Lung (tissue), 12 donors: ENCODE results near the gene CAMKMT. TPM values are rescaled to one million over a fixed set of nuclear protein-coding genes. Genes with fewer than 3 reads are reported as not detected.

Experiments used
- ATAC-seq: fragments of 200-7000 bp; cut with Tn5 transposase; one replicate; pipeline ENCODE4 v1.9.1; 2020; ENCODE audit warnings: moderate number of reproducible peaks; ENCODE audit not compliant: insufficient read depth, low FRiP score
- DNase-seq, 3 donors: peaks; one replicate each; pipeline ENCODE4 v3.0.0-alpha.2; 2013 to 2017
- H3K27ac ChIP-seq, 2 donors: one replicate each; pipeline ENCODE4 v1.5.1; 2013; ENCODE audit warnings: mild to moderate bottlenecking in 2 of 2, moderate library complexity in 2 of 2, control low read depth in 1 of 2, inconsistent platforms in 1 of 2, low read depth in 1 of 2, low read length in 1 of 2
- H3K27me3 ChIP-seq, 3 donors: one replicate each; pipeline ENCODE4 v1.5.1; 2013; ENCODE audit warnings: low read length in 2 of 3; ENCODE audit not compliant: control insufficient read depth in 3 of 3, insufficient read depth in 3 of 3
- H3K36me3 ChIP-seq, 4 donors: one replicate each; pipeline ENCODE4 v1.5.1; 2013; ENCODE audit warnings: low read length in 4 of 4, mild to moderate bottlenecking in 1 of 4, moderate library complexity in 1 of 4; ENCODE audit not compliant: control insufficient read depth in 4 of 4, insufficient read depth in 4 of 4
- H3K4me1 ChIP-seq, 5 donors: one replicate each; pipeline ENCODE4 v1.5.1; 2013; ENCODE audit warnings: low read length in 5 of 5, mild to moderate bottlenecking in 2 of 5, moderate library complexity in 1 of 5; ENCODE audit not compliant: control insufficient read depth in 5 of 5, insufficient read depth in 5 of 5
- H3K4me3 ChIP-seq: one replicate; pipeline ENCODE4 v1.5.1; 2013; ENCODE audit warnings: mild to moderate bottlenecking, control low read depth, moderate library complexity
- H3K9ac ChIP-seq, 2 donors: one replicate each; pipeline ENCODE4 v1.5.1; 2013; ENCODE audit warnings: low read length in 2 of 2, control low read depth in 1 of 2; ENCODE audit not compliant: insufficient read depth in 1 of 2
- H3K9me3 ChIP-seq, 4 donors: one replicate each; pipeline ENCODE4 v1.5.1; 2013; ENCODE audit warnings: low read length in 3 of 4, mild to moderate bottlenecking in 1 of 4, moderate library complexity in 1 of 4; ENCODE audit not compliant: control insufficient read depth in 4 of 4, insufficient read depth in 3 of 4
- WGBS, 2 donors: extraction: QIAGEN DNeasy Blood & Tissue Kit; methylation state at CpG; one replicate each; pipeline ENCODE4 v1.1.7; 2013; 5-methylcytosine and 5-hydroxymethylcytosine counted together
- polyA plus RNA-seq, 2 donors: library from polyadenylated mRNA; stranded (reverse); fragments of 200-250 nt; gene quantifications; one replicate each; pipeline ENCODE4 v1.2.1, GENCODE V29; 2013
- total RNA-seq, 2 donors: library from RNA; depleted of rRNA in 1 of 2; stranded (reverse); fragments of >200 nt in 1 of 2; gene quantifications; one replicate each; pipeline ENCODE4 v1.2.1, GENCODE V29; 2014 to 2021
- TF ChIP-seq, protein P1 (sequence below): IDR thresholded peaks from 2 replicates; pipeline ENCODE4 v1.5.1; 2012; ENCODE audit warnings: mild to moderate bottlenecking; ENCODE audit errors: control extremely low read depth, extremely low read depth
- donor health status: control.
- donor health status: control.
- donor health status: Bipolar disorder and iron deficiency.
- donor health status: healthy.
- donor health status: DM: yes; HTN: yes; CAD: no.

Gene CAMKMT
- total and polyA plus RNA-seq, 4 donors, result 3.6 to 19.7 (median 8.4) TPM

DNA sequence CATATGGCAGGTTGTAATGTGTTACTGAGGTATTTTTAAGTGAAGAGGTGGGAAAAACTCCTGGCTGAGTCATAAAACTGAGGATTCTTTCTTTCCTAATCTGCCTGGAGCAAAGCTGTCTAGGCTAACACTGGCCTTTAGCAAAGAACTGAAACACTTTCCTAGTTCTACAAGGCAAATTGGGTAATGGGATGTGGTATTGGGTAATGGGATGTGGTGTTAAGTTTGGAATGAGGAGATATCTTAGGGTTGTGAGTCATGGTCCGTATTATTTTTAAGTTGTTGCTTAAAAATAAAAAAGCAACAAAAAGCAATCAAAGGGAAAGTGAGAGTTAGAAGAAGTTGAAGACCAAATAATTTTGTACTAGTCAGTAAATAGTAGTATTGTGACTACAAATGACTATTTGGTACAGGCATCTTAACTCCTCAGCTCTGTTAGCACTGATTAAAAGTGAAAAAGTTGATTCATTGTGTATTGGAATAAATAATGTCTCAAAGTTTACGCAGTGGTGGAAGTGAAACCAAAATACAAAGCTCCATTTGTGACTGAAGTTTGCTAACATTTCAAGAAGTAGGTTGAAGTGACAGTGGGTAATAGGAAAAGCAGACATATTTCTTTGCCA lies 216.8 kb downstream of the CAMKMT start:
- Histone ChIP-seq H3K9ac (peak overlapping the region in 1 of 2 donors; percentile 47), H3K4me1 (peaks cover 0 to 13% (median 0%) of the 10 kb centered on the region in 5 donors), H3K4me3 (no peak overlapping the region), H3K27ac (no peak overlapping the region), H3K36me3 (no peaks in the 10 kb centered on the region), H3K9me3 (no peaks in the 10 kb centered on the region), H3K27me3 (no peaks in the 10 kb centered on the region)
- WGBS, 2 donors, result 24 to 41% methylated on average over 2 of the region's 2 CpGs
- TF ChIP-seq, protein P1, sequence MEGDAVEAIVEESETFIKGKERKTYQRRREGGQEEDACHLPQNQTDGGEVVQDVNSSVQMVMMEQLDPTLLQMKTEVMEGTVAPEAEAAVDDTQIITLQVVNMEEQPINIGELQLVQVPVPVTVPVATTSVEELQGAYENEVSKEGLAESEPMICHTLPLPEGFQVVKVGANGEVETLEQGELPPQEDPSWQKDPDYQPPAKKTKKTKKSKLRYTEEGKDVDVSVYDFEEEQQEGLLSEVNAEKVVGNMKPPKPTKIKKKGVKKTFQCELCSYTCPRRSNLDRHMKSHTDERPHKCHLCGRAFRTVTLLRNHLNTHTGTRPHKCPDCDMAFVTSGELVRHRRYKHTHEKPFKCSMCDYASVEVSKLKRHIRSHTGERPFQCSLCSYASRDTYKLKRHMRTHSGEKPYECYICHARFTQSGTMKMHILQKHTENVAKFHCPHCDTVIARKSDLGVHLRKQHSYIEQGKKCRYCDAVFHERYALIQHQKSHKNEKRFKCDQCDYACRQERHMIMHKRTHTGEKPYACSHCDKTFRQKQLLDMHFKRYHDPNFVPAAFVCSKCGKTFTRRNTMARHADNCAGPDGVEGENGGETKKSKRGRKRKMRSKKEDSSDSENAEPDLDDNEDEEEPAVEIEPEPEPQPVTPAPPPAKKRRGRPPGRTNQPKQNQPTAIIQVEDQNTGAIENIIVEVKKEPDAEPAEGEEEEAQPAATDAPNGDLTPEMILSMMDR, result no peak
- ATAC-seq (no peak), DNase-seq (peak in 2 of 3 donors; percentile 36 to 72)

DNA sequence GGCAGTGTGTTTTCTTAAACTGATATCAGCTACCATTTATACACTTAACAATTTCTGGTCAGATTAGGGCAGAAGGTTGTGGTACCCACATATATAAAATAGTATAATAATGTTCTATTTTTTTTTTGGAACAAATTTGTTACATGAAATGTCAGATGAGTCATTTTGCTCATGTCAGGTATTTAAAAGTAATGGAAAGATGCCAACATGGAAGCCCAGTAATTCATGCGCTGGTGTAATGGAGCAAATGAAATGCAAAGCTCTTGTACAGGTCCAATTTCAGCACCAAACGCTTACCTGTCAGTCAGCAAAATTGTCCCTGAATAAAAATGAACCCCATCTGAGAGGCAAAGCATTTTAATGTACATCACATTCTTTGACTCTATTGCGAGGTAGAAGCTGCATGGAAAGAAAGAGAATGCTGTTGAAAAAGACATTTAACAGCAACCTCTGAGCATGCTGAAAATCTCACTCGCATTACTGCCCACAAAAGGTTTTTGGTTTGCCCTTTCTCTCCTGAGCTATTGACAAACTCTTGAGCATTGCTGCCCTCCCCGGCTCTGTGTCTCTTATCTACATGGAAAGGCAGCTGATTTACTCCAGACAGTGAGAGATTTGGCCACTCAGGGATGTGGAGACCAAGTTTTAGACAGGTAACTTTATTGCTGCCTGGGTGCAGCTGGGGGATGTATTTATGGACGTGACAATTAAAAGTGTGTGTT lies 217.5 kb downstream of the CAMKMT start:
- ATAC-seq (no peak), DNase-seq (no peak)
- no peaks in the 10 kb centered on the region for H3K27me3 ChIP-seq
- H3K4me1 ChIP-seq, result peaks cover 0 to 13% (median 0%) of the 10 kb centered on the region in 5 donors
- no peaks in the 10 kb centered on the region for H3K36me3 ChIP-seq
- H3K9me3 ChIP-seq, result no peaks in the 10 kb centered on the region
- H3K9ac ChIP-seq, result peak overlapping the region in 1 of 2 donors; percentile 47
- TF ChIP-seq, protein P1, result no peak
- H3K4me3 ChIP-seq, result no peak overlapping the region
- 80 to 85% methylated on average over 6 of the region's 6 CpGs for WGBS, 2 donors
- H3K27ac ChIP-seq, result no peak overlapping the region

DNA sequence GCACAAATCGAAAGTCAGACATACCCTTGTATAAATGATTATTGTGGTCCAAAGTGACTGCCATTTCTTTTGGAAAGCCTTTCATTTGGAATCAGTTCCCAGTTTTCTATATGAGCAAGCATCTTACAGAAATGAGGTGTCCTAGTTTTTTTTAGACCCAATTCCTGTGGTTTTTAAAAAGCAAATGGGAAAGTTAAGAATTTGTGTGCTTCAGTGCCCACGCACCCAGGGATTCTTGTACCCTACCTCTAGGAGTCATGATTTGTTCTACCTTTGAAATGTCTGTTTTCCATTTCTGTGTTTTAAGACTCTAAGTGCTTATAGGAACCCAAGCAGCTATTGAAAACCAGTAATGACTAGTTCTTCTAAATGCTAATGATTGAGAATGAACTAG lies 218.1 kb downstream of the CAMKMT start:
- TF ChIP-seq, protein P1, result no peak
- H3K4me3 ChIP-seq, result no peak overlapping the region
- peaks cover 0 to 13% (median 0%) of the 10 kb centered on the region in 5 donors for H3K4me1 ChIP-seq
- 92 to 93% methylated on average over 2 of the region's 2 CpGs for WGBS, 2 donors
- H3K27me3 ChIP-seq, result no peaks in the 10 kb centered on the region
- no peaks in the 10 kb centered on the region for H3K9me3 ChIP-seq
- H3K27ac ChIP-seq, result no peak overlapping the region
- no peak overlapping the region for H3K9ac ChIP-seq
- DNase-seq (no peak), ATAC-seq (no peak)
- H3K36me3 ChIP-seq, result no peaks in the 10 kb centered on the region
